Heart right ventricle (tissue), 16 donors: ENCODE measurements around the gene TMPRSS2. TPM values are rescaled to one million over a fixed set of nuclear protein-coding genes. Genes with fewer than 3 reads are reported as not detected.

Experiments used
- ATAC-seq, 8 donors: fragments of 200-7000 bp; cut with Tn5 transposase; one replicate each; pipeline ENCODE4 v1.9.1; 2020; ENCODE audit warnings: mild to moderate bottlenecking in 8 of 8, moderate library complexity in 8 of 8, moderate number of reproducible peaks in 1 of 8
- DNase-seq, 2 donors: peaks; one replicate each; pipeline ENCODE4 v3.0.0-alpha.2; 2020
- H3K27ac ChIP-seq, 10 donors: fragments of 200-600 bp; sonication (generic) in 2 of 10; one replicate each; pipeline versions ENCODE4 v1.5.0 to v1.8.0; 2020 to 2022; ENCODE audit warnings: mild to moderate bottlenecking in 3 of 10
- H3K27me3 ChIP-seq, 7 donors: fragments of 200-600 bp; one replicate each; pipeline ENCODE4 v1.8.0; 2021 to 2022; ENCODE audit warnings: mild to moderate bottlenecking in 2 of 7
- H3K36me3 ChIP-seq, 9 donors: fragments of 200-600 bp; sonication (generic) in 1 of 9; one replicate each; pipeline versions ENCODE4 v1.5.0 to v1.8.0; 2020 to 2022; ENCODE audit warnings: mild to moderate bottlenecking in 2 of 9
- H3K4me1 ChIP-seq, 9 donors: fragments of 200-600 bp; sonication (generic) in 1 of 9; one replicate each; pipeline versions ENCODE4 v1.5.0 to v1.8.0; 2020 to 2022; ENCODE audit warnings: mild to moderate bottlenecking in 4 of 9
- H3K4me3 ChIP-seq, 10 donors: fragments of 200-600 bp; sonication (generic) in 2 of 10; one replicate each; pipeline versions ENCODE4 v1.5.0 to v1.8.0; 2020 to 2022; ENCODE audit warnings: mild to moderate bottlenecking in 7 of 10, moderate library complexity in 2 of 10
- H3K9me3 ChIP-seq, 11 donors: fragments of 200-600 bp in 10 of 11; sonication (generic) in 2 of 11; one replicate each; pipeline versions ENCODE4 v1.5.0 to v1.8.0; 2013 to 2022; ENCODE audit warnings: mild to moderate bottlenecking in 2 of 11, control low read depth in 1 of 11, moderate library complexity in 1 of 11
- WGBS, 2 donors: extraction: QIAGEN DNeasy Blood & Tissue Kit; methylation state at CpG; one replicate each; pipeline ENCODE4 v1.1.7; 2013; ENCODE audit warnings: inconsistent platforms in 1 of 2; 5-methylcytosine and 5-hydroxymethylcytosine counted together
- intact Hi-C, 10 donors: fragments of 100-400 bp; cut with DNase I; formaldehyde crosslinking; loops; one replicate each; pipeline versions ENCODE4 v1.11.1 to v1.14.2; 2022
- long read RNA-seq, 3 donors: library from polyadenylated mRNA; unstranded; transcript quantifications; one replicate each; pipeline ENCODE4 v2.0.0, GENCODE V29; 2020 to 2021
- polyA plus RNA-seq, 2 donors: library from polyadenylated mRNA; stranded (reverse); fragments of 200-250 nt; gene quantifications; one replicate each; pipeline ENCODE4 v1.2.3, GENCODE V29; 2013
- total RNA-seq, 10 donors: library from RNA; stranded (reverse); fragmentation: NEBNext Ultra II Directional in 3 of 10; extraction: Animal tissue kit (Norgen Biotek cat#: 25700) in 3 of 10; gene quantifications; one replicate each; pipeline versions ENCODE4 v1.2.1 to v1.2.4, GENCODE V29; 2021 to 2023
- TF ChIP-seq, protein P1 (sequence below), 9 donors: fragments of 200-600 bp; sonication (generic) in 2 of 9; IDR thresholded peaks; one replicate each; pipeline versions ENCODE4 v1.5.0 to v1.8.0; 2021 to 2022; ENCODE audit warnings: antibody characterized with exemption in 9 of 9, mild to moderate bottlenecking in 5 of 9, moderate library complexity in 1 of 9
- donor health status: Arrhythmogenic right ventricular cardiomyopathy.
- donor health status: ischemic (EF 13 %, LVEDD 7.1; RV severe dilation, severe dysfunction).
- donor health status: healthy with polysubstance abuse.
- donor health status: DM: no; HTN: yes; CAD: no.
- donor health status: DM: no; HTN: no; CAD: no.
- donor health status: ischemic (EF 25% LVEDD 6.9; RV normal size, moderate dysfunction).
- donor health status: ischemic (EF 25% LVEDD 5.7; RV mildly dilated, moderate dysfunction).
- donor health status: healthy.
- donor health status: DM: yes; HTN: yes; CAD: no.
- donor health status: Ischemic cardiomyopathy.
- donor health status: ischemic (EF 35%, LVEDD 5.7; RV mildly dilated, moderate dysfunction).
- donor health status: nonischemic (EF 11% LVEDD 7.7; RV severe dilation, severe dysfunction).
- donor health status: DM: yes; HTN: yes; CAD: no.
- donor health status: PGD.
- donor health status: ischemic (EF 29% LVEDD 5.4; RV normal size, mild dysfunction).
- donor health status: nonischemic (EF 23%, LVEDD 6.1; RV moderate dilation, normal function).

TMPRSS2 gene
- total RNA-seq (not detected), polyA plus RNA-seq (under 1 TPM in 1 of 2 donors, not detected in 1; 0.03 TPM)
- long read RNA-seq, donor 1 = 0 reads
- long read RNA-seq, donor 2 = 0 reads
- long read RNA-seq, donor 3 = 0 reads

DNA sequence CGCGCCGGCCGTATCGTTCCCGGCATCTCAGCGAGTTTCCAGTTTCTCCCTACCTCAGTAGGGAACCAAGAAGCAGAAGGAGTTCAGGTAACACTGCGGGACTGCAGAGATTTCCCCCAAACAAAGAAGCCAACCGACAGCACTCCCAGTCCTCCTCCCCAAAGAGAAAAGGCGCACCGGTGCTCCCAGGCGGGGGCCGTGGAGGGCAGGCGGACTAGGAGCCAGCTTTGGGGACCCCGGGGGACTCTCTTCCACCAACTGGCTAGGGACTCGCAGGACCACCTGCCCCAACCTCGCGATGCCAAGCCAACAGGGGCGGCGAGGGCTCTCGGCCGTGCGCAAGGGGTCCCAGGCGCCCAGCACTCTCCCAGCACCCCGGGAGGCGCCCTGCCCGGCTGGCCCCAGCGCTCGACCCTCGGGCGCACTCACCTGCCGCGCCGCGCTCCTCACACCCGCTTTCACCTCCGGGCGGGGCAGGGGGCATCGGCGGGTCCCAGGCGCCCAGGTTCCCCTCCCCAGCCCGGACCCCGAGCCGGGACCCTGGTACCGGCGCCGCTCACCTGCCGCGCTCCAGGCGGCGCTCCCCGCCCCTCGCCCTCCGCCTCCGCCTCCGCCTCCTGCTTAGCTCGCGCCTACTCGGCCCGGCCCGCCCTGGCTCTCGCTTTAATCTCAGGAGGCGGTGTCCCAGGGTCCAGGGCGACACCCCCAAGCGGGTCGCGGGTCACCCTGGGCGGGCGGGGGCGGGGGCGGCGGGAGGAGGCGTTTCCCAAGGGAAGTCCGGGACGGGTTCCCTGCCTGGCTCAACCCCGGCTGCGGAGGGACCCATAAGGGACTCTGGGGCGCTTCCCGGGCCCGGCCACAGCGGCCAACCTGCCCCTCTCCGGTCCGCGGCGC lies at the start of gene TMPRSS2:
TMPRSS2 (minus strand) TSS at position 638 of the 894 bp plus-strand sequence. CDS start 10,025 bp downstream, outside the sequence.
- peak within 1 kb of the TSS in 8 of 10 donors; percentile 9 to 38 (median 30) for H3K4me3 ChIP-seq
- ATAC-seq (peak in 4 of 8 donors; percentile 12 to 39 (median 22)), DNase-seq (no peak)
- TF ChIP-seq, protein P1, sequence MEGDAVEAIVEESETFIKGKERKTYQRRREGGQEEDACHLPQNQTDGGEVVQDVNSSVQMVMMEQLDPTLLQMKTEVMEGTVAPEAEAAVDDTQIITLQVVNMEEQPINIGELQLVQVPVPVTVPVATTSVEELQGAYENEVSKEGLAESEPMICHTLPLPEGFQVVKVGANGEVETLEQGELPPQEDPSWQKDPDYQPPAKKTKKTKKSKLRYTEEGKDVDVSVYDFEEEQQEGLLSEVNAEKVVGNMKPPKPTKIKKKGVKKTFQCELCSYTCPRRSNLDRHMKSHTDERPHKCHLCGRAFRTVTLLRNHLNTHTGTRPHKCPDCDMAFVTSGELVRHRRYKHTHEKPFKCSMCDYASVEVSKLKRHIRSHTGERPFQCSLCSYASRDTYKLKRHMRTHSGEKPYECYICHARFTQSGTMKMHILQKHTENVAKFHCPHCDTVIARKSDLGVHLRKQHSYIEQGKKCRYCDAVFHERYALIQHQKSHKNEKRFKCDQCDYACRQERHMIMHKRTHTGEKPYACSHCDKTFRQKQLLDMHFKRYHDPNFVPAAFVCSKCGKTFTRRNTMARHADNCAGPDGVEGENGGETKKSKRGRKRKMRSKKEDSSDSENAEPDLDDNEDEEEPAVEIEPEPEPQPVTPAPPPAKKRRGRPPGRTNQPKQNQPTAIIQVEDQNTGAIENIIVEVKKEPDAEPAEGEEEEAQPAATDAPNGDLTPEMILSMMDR (IDR thresholded peaks at IDR 0.05) = no peak
- no peak within 1 kb of the TSS for H3K27ac ChIP-seq
- no peaks in the 10 kb centered on the region for H3K36me3 ChIP-seq
- intact Hi-C loops = no loop called here
- 0 to 1% methylated on average over 69 to 85 of the region's 85 CpGs for WGBS, 2 donors
- H3K4me1 ChIP-seq = peaks cover 0 to 20% (median 15%) of the 10 kb centered on the region in 9 donors
- H3K27me3 ChIP-seq = peaks cover 12 to 89% (median 69%) of the 10 kb centered on the region in 7 donors
- H3K9me3 ChIP-seq = no peaks in the 10 kb centered on the region

DNA sequence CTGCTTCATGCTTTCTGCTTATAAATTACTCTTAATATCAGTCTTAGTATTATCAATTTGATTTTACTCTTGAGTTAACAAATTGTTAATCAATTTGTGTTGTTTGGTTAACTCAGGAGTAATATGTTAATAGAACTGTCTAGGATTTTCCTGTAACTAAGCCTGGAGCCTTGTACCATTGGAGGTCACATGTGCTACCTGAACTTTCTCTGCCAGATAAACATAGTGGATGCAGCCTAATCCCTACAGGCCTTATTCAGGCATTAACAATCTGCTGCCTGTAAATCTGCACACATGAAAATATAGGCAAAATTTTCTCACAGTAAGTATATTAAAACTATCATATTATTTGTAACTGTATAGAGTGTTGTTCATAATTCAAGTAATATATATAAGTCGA lies 47.1 kb upstream of the TMPRSS2 start:
- Histone ChIP-seq H3K27ac (no peak overlapping the region), H3K9me3 (no peaks in the 10 kb centered on the region), H3K4me3 (no peak overlapping the region), H3K36me3 (no peaks in the 10 kb centered on the region), H3K4me1 (peaks cover 0 to 8% (median 0%) of the 10 kb centered on the region in 9 donors), H3K27me3 (peaks cover 0 to 6% (median 0%) of the 10 kb centered on the region in 7 donors)
- TF ChIP-seq, protein P1 (IDR thresholded peaks at IDR 0.05) = no peak
- WGBS, 2 donors = 84 to 85% methylated on average over 1 of the region's 1 CpG
- DNase-seq (no peak), ATAC-seq (no peak)
- intact Hi-C loops = no loop called here

DNA sequence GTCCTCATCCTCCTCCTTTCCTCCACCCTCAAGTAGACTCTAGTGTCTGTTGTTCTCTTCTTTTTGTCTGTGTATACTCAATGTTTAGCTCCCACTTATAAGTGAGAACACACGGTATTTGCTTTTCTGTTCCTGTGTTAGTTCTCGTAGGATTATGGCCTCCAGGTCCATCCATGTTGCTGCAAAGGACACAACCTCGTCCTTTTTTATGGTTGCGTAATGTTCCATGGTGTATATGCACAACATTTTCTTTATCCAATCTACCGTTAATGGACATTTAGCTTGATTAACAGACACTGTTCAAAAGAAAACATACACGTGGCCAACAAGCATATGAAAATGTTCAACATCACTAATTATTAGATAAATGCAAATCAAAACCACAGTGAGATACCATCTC lies 44.3 kb upstream of the TMPRSS2 start:
- intact Hi-C loops = no loop called here
- ATAC-seq (no peak), DNase-seq (no peak)
- Histone ChIP-seq H3K4me1 (peaks cover 0 to 8% (median 0%) of the 10 kb centered on the region in 9 donors), H3K27me3 (peaks cover 0 to 10% (median 0%) of the 10 kb centered on the region in 7 donors), H3K27ac (no peak overlapping the region), H3K4me3 (no peak overlapping the region), H3K9me3 (no peaks in the 10 kb centered on the region), H3K36me3 (no peaks in the 10 kb centered on the region)
- TF ChIP-seq, protein P1 (IDR thresholded peaks at IDR 0.05) = no peak
- WGBS, 2 donors = 83 to 88% methylated on average over 6 of the region's 6 CpGs

DNA sequence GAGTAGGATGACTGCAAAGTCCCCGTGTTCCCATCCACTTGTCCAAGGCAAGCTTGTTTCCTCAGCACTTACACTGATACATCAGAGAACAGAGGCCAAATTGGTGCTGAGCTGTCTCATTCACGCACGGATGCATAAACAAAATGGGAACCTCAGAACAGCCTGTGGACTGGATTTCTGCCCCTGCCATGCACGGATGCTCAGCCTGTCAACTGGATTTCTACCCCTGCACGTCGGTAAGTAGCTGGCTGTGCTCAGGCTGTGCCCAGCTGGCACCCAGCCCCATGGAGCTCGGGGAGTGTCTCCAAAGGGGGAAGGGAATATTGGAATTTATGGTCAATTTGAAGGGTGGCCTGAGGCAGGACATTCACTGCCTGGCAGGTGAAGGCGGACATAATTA lies 40.8 kb upstream of the TMPRSS2 start:
- 73 to 77% methylated on average over 8 of the region's 8 CpGs for WGBS, 2 donors
- H3K27ac ChIP-seq = no peak overlapping the region
- no peak for ATAC-seq

More for the DNA sequence above, 40.8 kb upstream of the TMPRSS2 start:
- Histone ChIP-seq H3K9me3 (no peaks in the 10 kb centered on the region), H3K36me3 (no peaks in the 10 kb centered on the region), H3K4me1 (no peaks in the 10 kb centered on the region), H3K4me3 (no peak overlapping the region), H3K27me3 (peaks cover 0 to 21% (median 6%) of the 10 kb centered on the region in 7 donors)
- TF ChIP-seq, protein P1 (IDR thresholded peaks at IDR 0.05) = no peak
- DNase-seq = no peak
- intact Hi-C loops = no loop called here
